ENCODE data around the gene FAM120A.

GRCh38 chr9:93557366-93558137, 106.1 kb downstream of the FAM120A start:
- TF ChIP-seq SIX5 (IDR thresholded peaks at IDR 0.05; ENCODE audit: borderline replicate concordance in 1 of 2, insufficient read depth in 1 of 2, low read depth in 1 of 2, low read length in 2 of 2): no peak
- TF ChIP-seq CTCF (IDR thresholded peaks at IDR 0.05 in 2 of 3, conservative IDR thresholded peaks at IDR 0.05 in 1 of 3; ENCODE audit: insufficient read depth in 2 of 3, low read depth in 1 of 3, low read length in 3 of 3): no peak
- no peak for TF ChIP-seq ESRRA (IDR thresholded peaks at IDR 0.05; ENCODE audit: borderline replicate concordance, low read depth)
- TF ChIP-seq MBD2 (IDR thresholded peaks at IDR 0.05; ENCODE audit: borderline replicate concordance, low read depth): no peak
- TF ChIP-seq, protein P1, sequence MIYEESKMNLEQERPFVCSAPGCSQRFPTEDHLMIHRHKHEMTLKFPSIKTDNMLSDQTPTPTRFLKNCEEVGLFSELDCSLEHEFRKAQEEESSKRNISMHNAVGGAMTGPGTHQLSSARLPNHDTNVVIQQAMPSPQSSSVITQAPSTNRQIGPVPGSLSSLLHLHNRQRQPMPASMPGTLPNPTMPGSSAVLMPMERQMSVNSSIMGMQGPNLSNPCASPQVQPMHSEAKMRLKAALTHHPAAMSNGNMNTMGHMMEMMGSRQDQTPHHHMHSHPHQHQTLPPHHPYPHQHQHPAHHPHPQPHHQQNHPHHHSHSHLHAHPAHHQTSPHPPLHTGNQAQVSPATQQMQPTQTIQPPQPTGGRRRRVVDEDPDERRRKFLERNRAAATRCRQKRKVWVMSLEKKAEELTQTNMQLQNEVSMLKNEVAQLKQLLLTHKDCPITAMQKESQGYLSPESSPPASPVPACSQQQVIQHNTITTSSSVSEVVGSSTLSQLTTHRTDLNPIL (CRISPR knock-in tag; IDR thresholded peaks at IDR 0.05): no peak
- no peak for TF ChIP-seq POLR2A (conservative IDR thresholded peaks at IDR 0.05)
- TF ChIP-seq ZNF3 (CRISPR knock-in tag; IDR thresholded peaks at IDR 0.05): no peak
